ENCODE measurements around the gene HJV.

GRCh38 chr1:146012703-146013558 lies 8.6 kb downstream of the HJV start:
- TF ChIP-seq CTCF (conservative IDR thresholded peaks at IDR 0.05 in 1 of 2, IDR thresholded peaks at IDR 0.05 in 1 of 2; ENCODE audit: low read depth in 1 of 2, low read length in 2 of 2) (peak; percentile 64 to 82), EZH2 (IDR thresholded peaks at IDR 0.05; ENCODE audit: low read length, missing control alignments) (no peak)
